DOHH2 (cell line): ENCODE data around the gene RABL3.
"Not testable (repeated sequence)": the region's sequence is repeated elsewhere in the genome, so short reads cannot be mapped to it uniquely, and the experiment has no call there.

Experiments used
- EZH2phosphoT487 ChIP-seq: fragments of 200-600 bp; sonication (generic); IDR thresholded peaks from 2 replicates; pipeline ENCODE4 v1.6.1; 2017; ENCODE audit warnings: borderline replicate concordance, mild to moderate bottlenecking, antibody characterized with exemption, low read length, moderate library complexity, mixed read lengths
- TF ChIP-seq, protein P1 (sequence below): fragments of 200-600 bp; sonication (generic); IDR thresholded peaks from one replicate; pipeline ENCODE4 v1.5.1; 2014; ENCODE audit warnings: antibody characterized with exemption, mild to moderate bottlenecking, low read depth, low read length; ENCODE audit not compliant: poor library complexity, severe bottlenecking

DNA sequence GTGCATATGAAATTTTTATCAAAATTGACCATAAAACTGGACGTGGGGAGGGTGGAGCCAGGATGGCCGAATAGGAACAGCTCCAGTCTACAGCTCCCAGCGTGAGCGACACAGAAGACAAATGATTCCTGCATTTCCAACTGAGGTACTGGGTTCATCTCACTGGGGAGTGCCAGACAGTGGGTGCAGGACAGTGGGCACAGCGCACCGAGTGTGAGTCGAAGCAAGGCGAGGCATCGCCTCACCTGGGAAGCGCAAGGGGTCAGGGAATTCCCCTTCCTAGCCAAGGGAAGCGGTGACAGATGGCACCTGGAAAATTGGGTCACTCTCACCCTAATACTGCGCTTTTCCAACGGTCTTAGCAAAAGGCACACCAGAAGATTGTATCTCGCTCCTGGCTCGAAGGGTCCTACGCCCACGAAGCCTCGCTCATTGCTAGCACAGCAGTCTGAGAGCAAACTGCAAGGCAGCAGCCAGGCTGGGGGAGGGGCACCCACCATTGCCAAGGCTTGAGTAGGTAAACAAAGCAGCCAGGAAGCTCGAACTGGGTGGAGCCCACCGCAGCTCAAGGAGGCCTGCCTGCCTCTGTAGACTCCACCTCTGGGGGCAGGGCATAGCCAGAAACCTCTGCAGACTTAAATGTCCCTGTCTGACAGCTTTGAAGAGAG, 23.0 kb downstream of the RABL3 start:
- TF ChIP-seq, protein P1, sequence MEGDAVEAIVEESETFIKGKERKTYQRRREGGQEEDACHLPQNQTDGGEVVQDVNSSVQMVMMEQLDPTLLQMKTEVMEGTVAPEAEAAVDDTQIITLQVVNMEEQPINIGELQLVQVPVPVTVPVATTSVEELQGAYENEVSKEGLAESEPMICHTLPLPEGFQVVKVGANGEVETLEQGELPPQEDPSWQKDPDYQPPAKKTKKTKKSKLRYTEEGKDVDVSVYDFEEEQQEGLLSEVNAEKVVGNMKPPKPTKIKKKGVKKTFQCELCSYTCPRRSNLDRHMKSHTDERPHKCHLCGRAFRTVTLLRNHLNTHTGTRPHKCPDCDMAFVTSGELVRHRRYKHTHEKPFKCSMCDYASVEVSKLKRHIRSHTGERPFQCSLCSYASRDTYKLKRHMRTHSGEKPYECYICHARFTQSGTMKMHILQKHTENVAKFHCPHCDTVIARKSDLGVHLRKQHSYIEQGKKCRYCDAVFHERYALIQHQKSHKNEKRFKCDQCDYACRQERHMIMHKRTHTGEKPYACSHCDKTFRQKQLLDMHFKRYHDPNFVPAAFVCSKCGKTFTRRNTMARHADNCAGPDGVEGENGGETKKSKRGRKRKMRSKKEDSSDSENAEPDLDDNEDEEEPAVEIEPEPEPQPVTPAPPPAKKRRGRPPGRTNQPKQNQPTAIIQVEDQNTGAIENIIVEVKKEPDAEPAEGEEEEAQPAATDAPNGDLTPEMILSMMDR, result not testable (repeated sequence)
- not testable (repeated sequence) for TF ChIP-seq EZH2phosphoT487
